CD4-positive, alpha-beta T cell treated with Interleukin-17A for 1 hour (primary cell): ENCODE measurements around the gene ECM2.

ENCODE experiments used
- DNase-seq: peaks from one replicate; pipeline ENCODE4 v3.0.0-alpha.2; 2020

Gene ECM2

GRCh38 chr9:92496396-92497176, 39.2 kb downstream of the ECM2 start:
- DNase-seq: no peak

- no peak for DNase-seq
Observed at GRCh38 chr9:92494856-92495255, 40.9 kb downstream of the ECM2 start.

DNA sequence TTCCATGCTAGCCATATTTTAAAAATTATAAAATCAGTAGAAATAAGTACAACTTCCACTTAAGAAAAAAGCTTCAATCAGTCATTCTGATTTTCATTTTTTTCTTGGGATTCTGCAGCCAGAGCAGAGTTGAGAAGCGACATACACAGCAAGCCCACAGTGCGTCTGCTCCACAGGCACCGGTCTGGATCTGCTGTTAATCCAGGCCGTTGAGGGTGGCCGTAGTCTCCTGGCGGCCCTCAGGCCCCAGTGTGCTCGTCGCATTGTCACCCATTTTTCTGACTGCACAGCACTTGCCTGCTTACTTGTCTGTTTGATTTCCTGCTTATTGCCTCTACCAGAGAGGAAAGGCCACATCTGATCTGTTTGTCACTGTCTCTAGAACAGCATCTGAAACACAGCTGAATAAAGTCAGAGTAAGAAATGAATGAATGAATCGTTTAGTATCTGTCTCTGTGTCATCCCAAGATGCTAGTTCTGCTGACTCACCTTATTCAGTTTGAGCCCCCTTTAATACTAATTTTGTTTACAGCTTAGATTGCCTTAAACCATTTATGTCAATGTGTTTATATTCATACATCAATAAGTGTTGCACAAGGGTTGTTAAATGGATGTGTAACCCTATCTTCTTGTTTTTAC, 41.9 kb downstream of the ECM2 start:
- DNase-seq: no peak

DNA sequence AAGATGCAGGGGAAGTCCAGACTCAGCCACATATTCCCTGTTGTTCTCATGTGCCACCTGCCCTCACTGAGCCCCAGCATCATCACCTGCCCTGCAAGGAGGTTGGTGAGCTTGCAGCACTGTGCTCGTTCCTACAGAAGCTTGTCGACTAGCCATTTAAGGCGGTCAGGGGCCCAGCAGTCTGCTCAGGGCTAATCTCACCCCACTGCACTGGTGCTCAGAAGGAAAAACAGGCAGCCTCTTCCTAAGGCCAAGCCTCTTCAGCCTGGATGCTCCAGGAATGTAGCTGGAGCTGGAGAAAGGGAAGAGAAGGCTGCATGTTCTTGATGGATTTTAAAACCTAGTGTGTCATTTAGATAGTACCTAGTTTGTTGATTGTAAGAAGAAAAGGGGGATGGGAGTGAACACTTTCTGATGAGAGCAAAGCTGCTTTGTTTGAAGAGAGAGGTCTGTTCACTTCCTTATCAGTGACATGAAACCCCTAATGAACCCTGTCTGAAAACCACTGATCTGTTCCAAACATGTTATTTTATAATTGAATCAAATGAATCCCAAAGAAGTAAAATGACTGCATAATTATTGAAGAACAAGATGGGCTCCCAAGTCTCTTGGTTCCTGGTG, 42.9 kb downstream of the ECM2 start:
- no peak for DNase-seq

GRCh38 chr9:92488681-92489550, 46.9 kb downstream of the ECM2 start:
- no peak for DNase-seq

DNA sequence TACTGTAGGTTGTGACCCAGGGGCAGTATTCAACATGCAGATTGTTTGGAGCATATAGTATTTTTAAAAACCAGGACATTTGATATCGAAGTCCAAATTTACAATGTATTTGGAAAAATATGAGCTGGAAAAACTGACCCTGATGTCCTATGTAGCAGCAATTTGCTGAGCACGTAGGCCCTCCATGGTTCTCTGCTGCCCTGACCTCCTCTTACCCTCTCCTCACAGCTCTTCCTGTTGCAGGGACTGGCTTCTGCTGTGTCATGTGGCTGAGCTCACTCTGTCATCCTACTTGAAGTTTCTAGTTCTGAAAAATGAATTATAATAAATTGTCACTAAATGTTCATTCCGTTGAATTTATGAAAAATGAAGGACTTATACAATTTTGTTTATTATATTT, 49.4 kb downstream of the ECM2 start:
- no peak for DNase-seq

DNA sequence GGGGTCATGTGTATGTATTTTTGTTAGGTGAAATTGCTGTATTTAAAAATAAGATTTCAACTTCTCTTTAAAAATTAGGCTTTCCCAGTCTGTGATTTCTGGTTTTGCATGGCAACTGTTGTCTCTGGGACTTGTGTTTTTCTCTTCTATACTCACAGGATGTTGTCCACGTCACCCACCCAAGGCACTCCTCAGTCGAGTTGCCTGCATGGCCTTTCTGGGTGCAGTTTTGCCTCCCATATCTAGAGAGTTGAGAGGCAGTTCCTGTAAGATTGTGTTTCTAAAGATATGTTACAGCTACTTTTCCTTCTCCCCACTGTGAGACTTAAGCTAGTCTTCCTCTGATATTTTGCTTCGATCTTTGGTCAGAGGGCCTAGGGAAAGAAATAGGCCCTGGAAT, 51.2 kb downstream of the ECM2 start:
- DNase-seq: no peak

DNA sequence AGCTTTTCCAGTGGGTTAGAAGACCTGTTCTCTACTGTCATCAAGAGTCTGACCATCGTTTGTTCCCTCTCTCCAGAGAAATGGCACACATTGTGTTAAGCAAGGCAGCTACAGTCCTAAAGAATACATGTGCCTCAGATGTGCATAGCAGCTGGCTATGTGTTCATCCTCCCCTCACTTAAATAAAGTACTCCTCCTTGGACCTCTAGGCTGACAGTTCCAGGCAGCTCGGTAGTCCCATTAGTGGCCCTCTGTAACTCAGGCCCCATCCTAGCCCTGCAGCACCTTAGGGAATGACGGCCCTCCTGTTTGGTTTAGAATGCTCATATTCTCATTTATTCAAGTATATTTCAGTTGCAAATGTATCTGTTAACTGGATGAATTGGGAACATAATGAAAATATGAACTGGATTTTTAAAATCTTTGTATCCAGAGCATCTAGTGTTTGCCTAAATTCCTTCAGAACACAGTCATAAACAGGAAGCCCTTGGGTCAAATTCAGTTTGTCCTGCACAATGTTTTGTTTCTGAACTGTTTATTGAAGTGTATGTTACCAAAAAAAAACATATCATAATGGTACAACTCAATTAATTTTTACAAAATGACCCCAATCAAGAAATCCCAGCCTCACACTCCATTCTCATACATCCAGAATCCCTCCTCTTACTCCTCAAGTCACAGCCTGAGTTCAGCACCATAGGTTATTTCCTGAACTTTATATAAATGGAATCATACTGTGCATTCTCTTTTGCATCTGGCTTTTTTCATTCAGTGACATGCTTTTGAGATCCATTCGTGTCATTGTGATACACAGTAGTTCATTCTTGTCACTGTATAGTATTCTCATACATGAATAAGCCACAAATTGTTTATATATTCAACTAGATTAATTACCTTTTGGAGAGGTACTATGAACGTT, 51.9 kb downstream of the ECM2 start:
- no peak for DNase-seq

GRCh38 chr9:92482805-92483204, 53.0 kb downstream of the ECM2 start:
- DNase-seq: no peak

DNA sequence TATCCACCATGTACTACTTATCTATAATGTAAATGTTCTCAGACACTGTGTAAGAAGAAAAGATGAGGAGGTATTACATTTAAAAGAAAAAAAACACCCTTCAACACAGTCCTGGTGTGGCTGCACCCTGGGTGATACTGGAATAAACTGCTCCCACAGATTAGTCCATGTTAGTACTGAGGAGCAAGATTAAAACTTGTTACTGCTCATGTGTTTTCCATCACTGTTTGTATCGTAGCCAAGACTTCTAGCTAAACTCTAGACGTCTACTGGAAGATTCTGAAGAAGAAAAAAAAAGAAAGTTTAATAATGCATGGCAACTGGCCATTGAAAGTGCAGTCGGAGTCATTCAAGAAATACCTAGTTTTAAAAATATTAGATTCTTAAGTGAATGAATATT, 53.5 kb downstream of the ECM2 start, which contains the start of gene ASPN:
Gene ASPN, minus strand, starts transcription at position 178 of the 400 bp plus-strand sequence.
- DNase-seq: no peak

DNA sequence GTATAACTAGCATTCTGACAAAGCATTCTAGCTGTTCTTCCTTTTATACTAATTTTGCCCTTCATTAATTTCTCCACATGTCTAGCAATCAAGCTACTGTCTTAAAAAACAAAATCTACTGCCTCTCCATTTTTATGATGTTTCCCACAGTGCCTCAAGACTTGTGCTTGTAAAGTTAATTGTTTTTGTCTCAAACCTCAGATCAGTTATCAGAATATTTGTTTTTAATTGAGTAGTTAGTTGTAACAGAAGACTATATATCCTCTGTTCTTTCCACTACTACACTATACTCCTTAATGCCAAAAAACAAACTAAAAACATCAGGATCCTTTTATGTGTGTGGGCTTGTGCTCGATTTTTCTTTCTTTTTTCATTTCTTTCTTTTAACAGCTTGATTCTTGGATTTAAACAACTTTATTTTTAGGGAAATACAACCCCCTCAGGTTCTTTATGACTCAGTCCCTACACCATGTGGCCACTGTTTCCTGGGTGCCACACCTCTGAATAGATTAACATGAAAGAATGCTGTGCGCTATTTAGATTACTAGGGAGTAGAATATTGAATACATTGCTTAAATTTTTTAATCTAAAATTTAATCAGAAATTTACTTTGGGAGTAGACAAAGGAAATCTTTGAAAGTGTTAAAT, 54.7 kb downstream of the ECM2 start:
- DNase-seq: no peak

DNA sequence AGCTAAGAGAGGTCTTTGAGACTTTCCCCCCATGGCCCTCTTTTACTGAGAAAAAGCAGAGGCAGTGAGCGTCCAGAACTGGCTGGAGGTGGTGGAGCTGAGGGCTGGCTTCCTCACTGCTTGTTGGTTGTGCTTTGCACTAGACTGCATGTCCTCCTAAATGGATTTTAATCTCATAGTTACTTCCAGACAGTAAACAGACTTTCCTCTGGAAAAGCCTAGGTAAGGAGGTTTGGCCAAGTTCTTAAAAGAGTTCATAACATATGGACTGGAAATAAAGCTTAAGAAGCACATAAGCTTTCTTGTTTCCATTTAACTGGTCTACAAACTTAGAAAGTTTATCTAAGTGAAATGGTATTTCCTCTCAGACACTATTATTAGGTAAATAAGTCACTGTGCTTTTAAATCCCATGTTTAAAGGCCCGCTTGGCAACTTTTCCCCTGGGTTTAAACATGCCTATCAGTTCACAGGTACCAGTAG, 55.5 kb downstream of the ECM2 start:
- no peak for DNase-seq

GRCh38 chr9:92479346-92479745, 56.4 kb downstream of the ECM2 start:
- DNase-seq: no peak

DNA sequence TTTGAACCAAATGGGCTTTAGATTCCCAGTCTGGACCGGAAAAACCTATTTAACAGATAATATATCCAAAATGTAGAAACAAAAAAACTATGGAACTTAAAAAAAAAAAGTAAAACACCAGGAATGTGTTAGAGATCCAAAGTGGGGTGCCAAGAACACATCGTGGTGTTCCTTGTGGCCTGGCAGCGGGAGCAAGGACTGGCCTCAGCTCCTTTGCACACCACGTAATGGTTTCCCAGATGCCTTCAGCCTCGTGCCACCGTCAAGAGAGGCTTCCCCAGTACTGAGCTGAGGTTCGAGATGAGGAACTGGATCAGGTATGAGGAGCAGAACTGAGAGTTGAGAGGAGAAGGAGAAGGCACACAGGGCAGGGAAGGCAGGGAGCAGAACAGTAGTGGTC, 57.0 kb downstream of the ECM2 start:
- no peak for DNase-seq

GRCh38 chr9:92476962-92477361, 58.8 kb downstream of the ECM2 start:
- DNase-seq: no peak

- no peak for DNase-seq
Observed at GRCh38 chr9:92474587-92474986, 61.2 kb downstream of the ECM2 start.

GRCh38 chr9:92468206-92468605, 67.6 kb downstream of the ECM2 start:
- DNase-seq: no peak

- DNase-seq: no peak
Observed at GRCh38 chr9:92467511-92467910, 68.3 kb downstream of the ECM2 start.

DNA sequence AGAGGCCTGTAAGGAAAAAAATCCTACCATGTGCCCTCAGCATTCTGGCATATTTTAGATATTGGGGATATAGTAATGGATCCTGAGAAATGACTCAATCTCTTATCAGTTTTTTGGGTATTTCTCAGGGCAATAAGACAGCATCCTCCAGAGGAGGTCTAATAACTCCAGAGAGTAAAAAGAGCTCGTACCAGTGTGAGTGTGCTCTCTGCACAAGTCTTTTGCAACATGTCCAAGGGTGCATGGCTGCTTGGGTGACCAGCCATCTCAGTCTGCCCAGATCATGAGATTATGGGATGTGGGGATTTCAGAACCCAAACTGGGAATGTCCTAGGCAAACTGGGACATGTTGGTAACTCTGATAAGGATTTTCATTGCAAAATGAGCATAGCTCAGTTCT, 68.7 kb downstream of the ECM2 start:
- DNase-seq: no peak

GRCh38 chr9:92463984-92464383, 71.8 kb downstream of the ECM2 start:
- no peak for DNase-seq

GRCh38 chr9:92463387-92463786, 72.4 kb downstream of the ECM2 start:
- DNase-seq: no peak
